ENCODE measurements around the gene GLIPR1L2. TPM values are rescaled to one million over a fixed set of nuclear protein-coding genes. Genes with fewer than 3 reads are reported as not detected.
A peak's percentile ranks its signal among the peaks of the same experiment; 100 is the strongest.

The GLIPR1L2 gene
- total RNA-seq, 2 experiments from 2014 or later: 0.44 to 0.56 TPM

GRCh38 chr12:75389061-75389460, 1.8 kb upstream of the GLIPR1L2 start:
- DNase-seq: peak in 1 of 14 experiments; percentile 7
- no peaks in the 10 kb centered on the region for H3K27me3 ChIP-seq (ENCODE audit: control insufficient read depth in 1 of 2, insufficient read depth in 2 of 2, low read length in 2 of 2)
- Mint-ChIP-seq H3K9me3 (no peaks in the 10 kb centered on the region), H3K4me1 (ENCODE audit: low read depth) (peaks cover 49% of the 10 kb centered on the region), H3K27ac (peak overlapping the region; percentile 98), H3K4me3 (no peak overlapping the region), H3K36me3 (ENCODE audit: low read depth) (no peaks in the 10 kb centered on the region), H3K27me3 (no peaks in the 10 kb centered on the region)
- no peak for ATAC-seq (ENCODE audit: poor library complexity)
- peaks cover 8% of the 10 kb centered on the region for H3K4me1 ChIP-seq (ENCODE audit: insufficient read depth, low read length)
- TF ChIP-seq, protein P1, sequence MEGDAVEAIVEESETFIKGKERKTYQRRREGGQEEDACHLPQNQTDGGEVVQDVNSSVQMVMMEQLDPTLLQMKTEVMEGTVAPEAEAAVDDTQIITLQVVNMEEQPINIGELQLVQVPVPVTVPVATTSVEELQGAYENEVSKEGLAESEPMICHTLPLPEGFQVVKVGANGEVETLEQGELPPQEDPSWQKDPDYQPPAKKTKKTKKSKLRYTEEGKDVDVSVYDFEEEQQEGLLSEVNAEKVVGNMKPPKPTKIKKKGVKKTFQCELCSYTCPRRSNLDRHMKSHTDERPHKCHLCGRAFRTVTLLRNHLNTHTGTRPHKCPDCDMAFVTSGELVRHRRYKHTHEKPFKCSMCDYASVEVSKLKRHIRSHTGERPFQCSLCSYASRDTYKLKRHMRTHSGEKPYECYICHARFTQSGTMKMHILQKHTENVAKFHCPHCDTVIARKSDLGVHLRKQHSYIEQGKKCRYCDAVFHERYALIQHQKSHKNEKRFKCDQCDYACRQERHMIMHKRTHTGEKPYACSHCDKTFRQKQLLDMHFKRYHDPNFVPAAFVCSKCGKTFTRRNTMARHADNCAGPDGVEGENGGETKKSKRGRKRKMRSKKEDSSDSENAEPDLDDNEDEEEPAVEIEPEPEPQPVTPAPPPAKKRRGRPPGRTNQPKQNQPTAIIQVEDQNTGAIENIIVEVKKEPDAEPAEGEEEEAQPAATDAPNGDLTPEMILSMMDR (IDR thresholded peaks at IDR 0.05): no peak
- H3K36me3 ChIP-seq (ENCODE audit: insufficient read depth, low read length): no peaks in the 10 kb centered on the region
- intact Hi-C loops (cut with DNase I, micrococcal nuclease): loop anchor here in 1 of 2 experiments (5.0 to 10.0 kb wide), 2 partner anchors 52 to 966 kb away; no protein-coding TSS in a partner anchor
- ChIA-PET CTCF (interaction anchor here (1.4 kb wide), 1 partner anchor 12 kb away, joined by 3 read pairs; no protein-coding TSS in a partner anchor), POLR2A (interaction anchor here (1.4 kb wide), 1 partner anchor 91 kb away, joined by 4 read pairs; the partner anchor contains the start of gene GLIPR1)
- H3K27ac ChIP-seq (ENCODE audit: low read depth in 1 of 2, low read length in 2 of 2): peak overlapping the region in 1 of 2 donors; percentile 91
- no peaks in the 10 kb centered on the region for H3K9me3 ChIP-seq (ENCODE audit: control insufficient read depth in 1 of 2, insufficient read depth in 1 of 2, low read length in 2 of 2)
- no peak overlapping the region for H3K4me3 ChIP-seq (ENCODE audit: low read length)

DNA sequence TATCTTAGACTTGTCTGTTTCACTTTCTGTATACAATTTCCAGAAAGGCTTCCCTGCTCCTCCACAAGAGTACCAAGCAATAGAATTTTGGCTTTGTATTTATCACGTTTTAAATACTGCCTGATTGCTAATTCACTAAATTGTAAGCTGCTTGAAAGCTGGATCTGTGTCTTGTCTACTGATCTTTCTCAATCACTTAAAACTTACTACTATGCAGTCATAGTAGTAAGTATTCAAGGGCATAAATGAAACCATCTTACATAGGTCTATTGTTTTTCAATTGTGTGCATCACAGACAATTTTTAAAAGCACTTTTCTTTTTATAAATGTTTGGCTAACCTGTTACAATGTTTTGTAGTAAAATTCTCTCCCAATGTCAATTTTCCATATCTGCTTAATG, 1.2 kb upstream of the GLIPR1L2 start:
- POLR2A ChIA-PET: interaction anchor here (0.7 to 1.4 kb wide), 2 partner anchors 81 to 91 kb away, joined by 3 to 4 read pairs; partner anchors contain the start of gene GLIPR1
- peaks cover 52% of the 10 kb centered on the region for H3K4me1 Mint-ChIP-seq (ENCODE audit: low read depth)
- CTCF ChIA-PET: interaction anchor here (1.4 to 2.9 kb wide), 2 partner anchors 12 to 55 kb away, joined by 3 to 9 read pairs; partner anchors contain the start of gene GLIPR1L1

DNA sequence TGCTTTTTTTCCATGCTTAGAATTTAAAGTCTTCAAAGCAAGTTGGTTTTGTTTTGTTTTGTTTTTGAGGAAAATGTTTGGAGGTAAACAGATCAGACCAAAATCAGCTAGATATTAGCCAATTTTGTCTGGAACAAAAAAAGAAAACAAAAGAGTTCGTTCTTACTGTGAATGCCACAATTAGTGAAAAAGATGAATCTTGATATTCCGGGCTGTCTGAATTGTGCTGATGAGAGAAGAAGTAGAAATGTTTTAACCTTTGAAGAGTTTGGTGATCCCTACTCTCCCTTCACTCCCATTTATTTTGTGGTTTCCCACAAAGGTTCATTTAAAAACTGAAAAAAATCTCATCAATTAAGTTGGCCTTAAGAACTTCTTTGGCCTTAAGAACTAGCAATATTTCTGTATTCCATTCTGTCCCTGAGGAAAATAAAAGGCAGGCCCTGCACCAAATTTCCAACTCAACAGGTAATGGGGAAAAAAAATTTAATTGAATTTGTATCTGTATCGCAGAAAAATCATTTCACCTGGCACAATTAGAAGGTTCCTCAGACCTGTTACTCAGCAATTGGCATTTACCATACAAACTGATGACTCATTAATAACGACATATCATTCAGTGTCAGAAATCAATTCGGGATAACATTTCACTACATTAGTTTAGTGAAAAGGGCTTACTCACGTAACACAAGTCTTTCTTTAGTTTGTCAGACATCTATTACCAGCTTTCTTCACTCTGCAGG, 562 bp upstream of the GLIPR1L2 start:
- H3K27ac ChIP-seq (ENCODE audit: low read depth in 1 of 2, low read length in 2 of 2): peak overlapping the region; percentile 64 to 91
- no peaks in the 10 kb centered on the region for H3K9me3 ChIP-seq (ENCODE audit: control insufficient read depth in 1 of 2, insufficient read depth in 1 of 2, low read length in 2 of 2)
- H3K4me3 ChIP-seq (ENCODE audit: low read length): peak overlapping the region; percentile 77
- intact Hi-C loops (cut with DNase I, micrococcal nuclease): loop anchor here (2.0 to 10.0 kb wide), 5 partner anchors 56 to 1374 kb away; partner anchors contain the start of genes GLIPR1 (in 1 of the 2), GLIPR1L1 (in 1 of the 2), NAP1L1 (in 1 of the 2) and ZDHHC17 (in 1 of the 2)
- peaks cover 8% of the 10 kb centered on the region for H3K4me1 ChIP-seq (ENCODE audit: insufficient read depth, low read length)
- H3K27ac Mint-ChIP-seq: peak overlapping the region; percentile 98
- H3K27me3 ChIP-seq (ENCODE audit: control insufficient read depth in 1 of 2, insufficient read depth in 2 of 2, low read length in 2 of 2): no peaks in the 10 kb centered on the region
- peaks cover 56% of the 10 kb centered on the region for H3K4me1 Mint-ChIP-seq (ENCODE audit: low read depth)
- DNase-seq: no peak
- TF ChIP-seq, protein P1 (IDR thresholded peaks at IDR 0.05): no peak
- CTCF ChIA-PET: interaction anchor here (1.0 to 2.9 kb wide), 11 partner anchors 9 to 647 kb away, joined by 3 to 20 read pairs (median 5); partner anchors contain the start of genes GLIPR1 and GLIPR1L1
- H3K9me3 Mint-ChIP-seq: no peaks in the 10 kb centered on the region
- no peaks in the 10 kb centered on the region for H3K36me3 ChIP-seq (ENCODE audit: insufficient read depth, low read length)
- H3K27me3 Mint-ChIP-seq: no peaks in the 10 kb centered on the region
- no peaks in the 10 kb centered on the region for H3K36me3 Mint-ChIP-seq (ENCODE audit: low read depth)
- no peak for ATAC-seq (ENCODE audit: poor library complexity)
- H3K4me3 Mint-ChIP-seq: peak overlapping the region; percentile 93
- POLR2A ChIA-PET: interaction anchor here (0.7 to 2.7 kb wide), 12 partner anchors 14 to 1373 kb away, joined by 3 to 31 read pairs (median 5); partner anchors contain the start of genes GLIPR1, KRR1 and ZDHHC17

More for the DNA sequence above, 1.2 kb upstream of the GLIPR1L2 start:
- peak overlapping the region in 1 of 2 donors; percentile 91 for H3K27ac ChIP-seq (ENCODE audit: low read depth in 1 of 2, low read length in 2 of 2)
- H3K9me3 ChIP-seq (ENCODE audit: control insufficient read depth in 1 of 2, insufficient read depth in 1 of 2, low read length in 2 of 2): no peaks in the 10 kb centered on the region
- Mint-ChIP-seq H3K27me3 (no peaks in the 10 kb centered on the region), H3K9me3 (no peaks in the 10 kb centered on the region), H3K4me3 (peak overlapping the region; percentile 93), H3K36me3 (ENCODE audit: low read depth) (no peaks in the 10 kb centered on the region), H3K27ac (peak overlapping the region; percentile 98)
- no peak overlapping the region for H3K4me3 ChIP-seq (ENCODE audit: low read length)
- DNase-seq: peak in 1 of 14 experiments; percentile 9
- H3K27me3 ChIP-seq (ENCODE audit: control insufficient read depth in 1 of 2, insufficient read depth in 2 of 2, low read length in 2 of 2): no peaks in the 10 kb centered on the region
- ATAC-seq (ENCODE audit: poor library complexity): no peak
- no peaks in the 10 kb centered on the region for H3K36me3 ChIP-seq (ENCODE audit: insufficient read depth, low read length)
- peaks cover 8% of the 10 kb centered on the region for H3K4me1 ChIP-seq (ENCODE audit: insufficient read depth, low read length)
- intact Hi-C loops (cut with DNase I, micrococcal nuclease): loop anchor here (2.0 to 10.0 kb wide), 7 partner anchors 52 to 1375 kb away; partner anchors contain the start of genes GLIPR1 (in 1 of the 2), GLIPR1L1 (in 1 of the 2), NAP1L1 (in 1 of the 2) and ZDHHC17 (in 1 of the 2)
- TF ChIP-seq, protein P1 (IDR thresholded peaks at IDR 0.05): no peak
